ENCODE results near the gene NOC2L. TPM values are rescaled to one million over a fixed set of nuclear protein-coding genes. Genes with fewer than 3 reads are reported as not detected.
"Not testable (repeated sequence)": the region's sequence is repeated elsewhere in the genome, so short reads cannot be mapped to it uniquely, and the experiment has no call there.

Gene NOC2L
- total and polyA plus RNA-seq, 5 donors from 2014 or later = 36.8 to 56.6 (median 54.0) TPM

- not testable (repeated sequence) for DNase-seq; H3K36me3 ChIP-seq (ENCODE audit: control insufficient read depth, insufficient read depth, low read length); H3K9me3 Mint-ChIP-seq; H3K27me3 ChIP-seq (ENCODE audit: control insufficient read depth, insufficient read depth, low read length); H3K9me3 ChIP-seq (ENCODE audit: control insufficient read depth in 2 of 2, low read length in 2 of 2); H3K4me1 ChIP-seq (ENCODE audit: control insufficient read depth, insufficient read depth, low read length, poor library complexity, severe bottlenecking); H3K27ac ChIP-seq (ENCODE audit: insufficient read depth, low read length, poor library complexity, severe bottlenecking); H3K4me3 ChIP-seq (ENCODE audit: low read depth, low read length); ATAC-seq (ENCODE audit: low read depth in 2 of 2); H3K36me3 Mint-ChIP-seq; H3K27ac Mint-ChIP-seq
- H3K4me3 Mint-ChIP-seq = peak overlapping the region in 2 of 4 donors; percentile 28 to 77
- H3K27me3 Mint-ChIP-seq = peaks cover 44% of the 10 kb centered on the region
- peaks cover 0 to 15% (median 6%) of the 10 kb centered on the region in 4 donors for H3K4me1 Mint-ChIP-seq
These were observed 61.1 kb downstream of the NOC2L start for GRCh38 chr1:897951-898350.

GRCh38 chr1:897226-897625, 61.8 kb downstream of the NOC2L start:
- H3K4me1 Mint-ChIP-seq = peaks cover 0 to 15% (median 6%) of the 10 kb centered on the region in 4 donors
- DNase-seq (no peak), ATAC-seq (ENCODE audit: low read depth in 2 of 2) (no peak)
- H3K27me3 Mint-ChIP-seq = peaks cover 44% of the 10 kb centered on the region
- H3K4me3 Mint-ChIP-seq = no peak overlapping the region
- peaks cover 0 to 9% (median 0%) of the 10 kb centered on the region in 7 donors for H3K9me3 Mint-ChIP-seq
- no peaks in the 10 kb centered on the region for H3K36me3 ChIP-seq (ENCODE audit: control insufficient read depth, insufficient read depth, low read length)
- H3K27ac ChIP-seq (ENCODE audit: insufficient read depth, low read length, poor library complexity, severe bottlenecking) = no peak overlapping the region
- peaks cover 5% of the 10 kb centered on the region for H3K36me3 Mint-ChIP-seq
- no peak overlapping the region for H3K4me3 ChIP-seq (ENCODE audit: low read depth, low read length)
- no peak overlapping the region for H3K27ac Mint-ChIP-seq
- H3K4me1 ChIP-seq (ENCODE audit: control insufficient read depth, insufficient read depth, low read length, poor library complexity, severe bottlenecking) = peaks cover 9% of the 10 kb centered on the region
- H3K27me3 ChIP-seq (ENCODE audit: control insufficient read depth, insufficient read depth, low read length) = peaks cover 6% of the 10 kb centered on the region
- peaks cover 0 to 9% of the 10 kb centered on the region in 2 experiments for H3K9me3 ChIP-seq (ENCODE audit: control insufficient read depth in 2 of 2, low read length in 2 of 2)

Other genes with a start within 250 kb of the NOC2L start
- not detected for gene SAMD11, start 35.3 kb downstream of the NOC2L start, total RNA-seq
- under 1 TPM in 2 of 4 donors, not detected in 2; 0.14 to 0.31 TPM for gene SAMD11, start 35.3 kb downstream of the NOC2L start, polyA plus RNA-seq
- gene KLHL17, start 1.3 kb upstream of the NOC2L start, total RNA-seq = 28.4 TPM
- gene KLHL17, start 1.3 kb upstream of the NOC2L start, polyA plus RNA-seq = 1 to 10 TPM; 1.5 to 1.6 (median 1.6) TPM
- 2.5 TPM for gene PLEKHN1, start 7.2 kb upstream of the NOC2L start, total RNA-seq
- gene PLEKHN1, start 7.2 kb upstream of the NOC2L start, polyA plus RNA-seq = under 1 TPM in 2 of 4 donors, not detected in 2; 0.39 to 0.61 TPM
- gene PERM1, start 22.8 kb upstream of the NOC2L start, total RNA-seq = not detected
- not detected for gene PERM1, start 22.8 kb upstream of the NOC2L start, polyA plus RNA-seq
- 25.9 TPM for gene HES4, start 40.8 kb upstream of the NOC2L start, total RNA-seq
- 1 to 10 TPM in 2 of 4 donors, under 1 TPM in 1, not detected in 1; 0.21 to 1.3 (median 1.1) TPM for gene HES4, start 40.8 kb upstream of the NOC2L start, polyA plus RNA-seq
- gene ISG15, start 54.2 kb upstream of the NOC2L start, total RNA-seq = 76.7 TPM
- 100 to 1,000 TPM; 174 to 489 (median 295) TPM for gene ISG15, start 54.2 kb upstream of the NOC2L start, polyA plus RNA-seq
- 4.2 TPM for gene AGRN, start 60.9 kb upstream of the NOC2L start, total RNA-seq
- gene AGRN, start 60.9 kb upstream of the NOC2L start, polyA plus RNA-seq = under 1 TPM in 3 of 4 donors, not detected in 1; 0.06 to 0.38 (median 0.21) TPM
- gene RNF223, start 115.0 kb upstream of the NOC2L start, total RNA-seq = not detected
- gene RNF223, start 115.0 kb upstream of the NOC2L start, polyA plus RNA-seq = not detected
- gene C1orf159, start 156.8 kb upstream of the NOC2L start, total RNA-seq = 20.0 TPM
- gene C1orf159, start 156.8 kb upstream of the NOC2L start, polyA plus RNA-seq = 1 to 10 TPM; 3.0 to 6.3 (median 4.7) TPM
- gene TTLL10, start 214.6 kb upstream of the NOC2L start, total RNA-seq = not detected
- not detected for gene TTLL10, start 214.6 kb upstream of the NOC2L start, polyA plus RNA-seq
- 47.8 TPM for gene TNFRSF18, start 247.3 kb upstream of the NOC2L start, total RNA-seq
- 10 to 100 TPM; 17.4 to 54.5 (median 25.2) TPM for gene TNFRSF18, start 247.3 kb upstream of the NOC2L start, polyA plus RNA-seq